SK-N-SH (cell line): ENCODE data around the gene UBD. TPM values are rescaled to one million over a fixed set of nuclear protein-coding genes. Genes with fewer than 3 reads are reported as not detected.

Experiments used
- CTCF ChIA-PET: fragments of 300-600, 350-600 bp; formaldehyde crosslinking; extraction: SDS; loops from one replicate; lab custom pipeline; 2021; lab: Yijun Ruan, JAX
- POLR2A ChIA-PET: fragments of 350-600 bp; sonication (Branson Sonifier 250); formaldehyde crosslinking; extraction: SDS; loops from one replicate; lab custom pipeline; 2020; ENCODE audit warnings: antibody characterized with exemption, inconsistent platforms; lab: Yijun Ruan, JAX
- DNase-seq: peaks from one replicate; pipeline ENCODE4 v3.0.0; 2012
- H2AFZ ChIP-seq: fragments of 200-600 bp; sonication (generic); 2 replicates; pipeline ENCODE4 v1.8.1; 2016; ENCODE audit warnings: antibody characterized with exemption, mild to moderate bottlenecking, low read depth
- H3F3A ChIP-seq: fragments of 200-600 bp; sonication (generic); replicated peaks from 2 replicates; pipeline ENCODE3; 2016; ENCODE audit warnings: antibody characterized with exemption, mild to moderate bottlenecking; ENCODE audit not compliant: insufficient read depth
- H3K27ac ChIP-seq, 2 experiments: fragments of 200-500 bp in 1 of 2; fragments of 200-600 bp in 1 of 2; sonication (Bioruptor generic) in 1 of 2; sonication (generic), shearing (Covaris generic) in 1 of 2; 2 replicates each; pipeline versions ENCODE4 v1.5.1 to v1.6.1; 2014 to 2016; ENCODE audit warnings: low read depth in 2 of 2, inconsistent platforms in 1 of 2, low read length in 1 of 2, mild to moderate bottlenecking in 1 of 2, mixed read lengths in 1 of 2
- H3K27me3 ChIP-seq: fragments of 200-600 bp; sonication (generic), shearing (Covaris generic); 2 replicates; pipeline ENCODE4 v1.6.1; 2016; ENCODE audit warnings: mixed run types; ENCODE audit not compliant: insufficient read depth
- H3K36me3 ChIP-seq, 2 experiments: fragments of 200-500 bp in 1 of 2; fragments of 200-600 bp in 1 of 2; sonication (Bioruptor generic) in 1 of 2; sonication (generic) in 1 of 2; replicated peaks in 1 of 2; 2 replicates each; pipeline versions ENCODE3 to v1.5.1; 2014 to 2016; ENCODE audit warnings: low read length in 1 of 2, mild to moderate bottlenecking in 1 of 2; ENCODE audit not compliant: insufficient read depth in 2 of 2, control insufficient read depth in 1 of 2
- H3K4me1 ChIP-seq, 2 experiments: fragments of 200-500 bp in 1 of 2; fragments of 200-600 bp in 1 of 2; sonication (Bioruptor generic) in 1 of 2; sonication (generic), shearing (Covaris generic) in 1 of 2; 2 replicates each; pipeline versions ENCODE4 v1.5.1 to v1.6.1; 2014 to 2016; ENCODE audit warnings: low read depth in 1 of 2, low read length in 1 of 2, mixed run types in 1 of 2; ENCODE audit not compliant: insufficient read depth in 2 of 2, control insufficient read depth in 1 of 2
- H3K4me2 ChIP-seq: fragments of 200-600 bp; sonication (generic), shearing (Covaris generic); 2 replicates; pipeline ENCODE4 v1.6.1; 2017; ENCODE audit warnings: mixed run types
- H3K4me3 ChIP-seq, 2 experiments: fragments of 200-500 bp in 1 of 2; fragments of 200-600 bp in 1 of 2; sonication (Bioruptor generic) in 1 of 2; sonication (generic), shearing (Covaris generic) in 1 of 2; 2 replicates each; pipeline versions ENCODE4 v1.5.1 to v1.8.1; 2014 to 2016; ENCODE audit warnings: low read depth in 2 of 2, inconsistent platforms in 1 of 2, low read length in 1 of 2, mild to moderate bottlenecking in 1 of 2, mixed read lengths in 1 of 2, moderate library complexity in 1 of 2
- H3K79me2 ChIP-seq: fragments of 200-600 bp; sonication (generic); 2 replicates; pipeline ENCODE4 v1.8.1; 2017; ENCODE audit warnings: mild to moderate bottlenecking; ENCODE audit not compliant: insufficient read depth
- H3K9ac ChIP-seq: fragments of 200-600 bp; sonication (generic); 2 replicates; pipeline ENCODE4 v1.6.1; 2017; ENCODE audit warnings: mixed run types
- H3K9me2 ChIP-seq: fragments of 200-600 bp; sonication (generic); 2 replicates; pipeline ENCODE4 v1.6.1; 2017; ENCODE audit warnings: mixed run types
- H3K9me3 ChIP-seq: fragments of 200-600 bp; sonication (generic); 2 replicates; pipeline ENCODE4 v1.6.1; 2017; ENCODE audit warnings: mixed run types, mild to moderate bottlenecking, moderate library complexity
- H4K20me1 ChIP-seq: fragments of 200-600 bp; sonication (generic); 2 replicates; pipeline ENCODE4 v1.6.1; 2017; ENCODE audit warnings: mild to moderate bottlenecking, mixed run types; ENCODE audit not compliant: insufficient read depth
- CHD2 ChIP-seq: fragments of 150-350 bp; IDR thresholded peaks from 2 replicates; pipeline ENCODE4 v1.6.1; 2018; ENCODE audit warnings: low read length; ENCODE audit not compliant: partially characterized antibody
- ELF1 ChIP-seq: IDR thresholded peaks from 2 replicates; pipeline ENCODE4 v1.4.0; 2012
- EZH2phosphoT487 ChIP-seq: fragments of 200-600 bp; sonication (generic); IDR thresholded peaks from 2 replicates; pipeline ENCODE4 v1.6.1; 2017; ENCODE audit warnings: low read depth, mixed run types, mild to moderate bottlenecking, antibody characterized with exemption, moderate library complexity, borderline replicate concordance
- FOSL2 ChIP-seq: IDR thresholded peaks from 2 replicates; pipeline ENCODE4 v1.4.0; 2012; ENCODE audit warnings: low read depth, mild to moderate bottlenecking, moderate library complexity, borderline replicate concordance
- FOXM1 ChIP-seq: IDR thresholded peaks from 2 replicates; pipeline ENCODE4 v1.4.0; 2012; ENCODE audit warnings: low read depth, mild to moderate bottlenecking
- GABPA ChIP-seq: IDR thresholded peaks from 2 replicates; pipeline ENCODE4 v1.4.0; 2012; ENCODE audit warnings: low read depth, mild to moderate bottlenecking
- GATA2 ChIP-seq: sonication (generic); formaldehyde crosslinking; IDR thresholded peaks from 2 replicates; pipeline ENCODE4 v1.5.0; 2020; ENCODE audit warnings: mild to moderate bottlenecking, missing genetic modification reagents
- IRF3 ChIP-seq: fragments of 150-350 bp; IDR thresholded peaks from 2 replicates; pipeline ENCODE4 v1.6.1; 2016; ENCODE audit warnings: mild to moderate bottlenecking, low read depth, low read length
- JUND ChIP-seq: IDR thresholded peaks from 2 replicates; pipeline ENCODE4 v1.4.0; 2012
- MAX ChIP-seq: IDR thresholded peaks from 2 replicates; pipeline ENCODE4 v1.4.0; 2012; ENCODE audit warnings: low read depth
- MEF2A ChIP-seq: IDR thresholded peaks from 2 replicates; pipeline ENCODE4 v1.4.0; 2012; ENCODE audit warnings: low read depth, borderline replicate concordance
- NRF1 ChIP-seq: IDR thresholded peaks from 2 replicates; pipeline ENCODE4 v1.6.1; 2012; ENCODE audit warnings: low read depth, mild to moderate bottlenecking, low read length
- PBX3 ChIP-seq: IDR thresholded peaks from 2 replicates; pipeline ENCODE4; 2012
- RAD21 ChIP-seq: IDR thresholded peaks from 2 replicates; pipeline ENCODE4 v1.6.1; 2012; ENCODE audit warnings: mild to moderate bottlenecking, low read length
- RCOR1 ChIP-seq: fragments of 150-350 bp; IDR thresholded peaks from 2 replicates; pipeline ENCODE4 v1.6.1; 2017; ENCODE audit warnings: antibody characterized with exemption, low read length
- RFX5 ChIP-seq: IDR thresholded peaks from 2 replicates; pipeline ENCODE4 v1.6.1; 2012; ENCODE audit warnings: mild to moderate bottlenecking, improper control_type of control experiment, low read length
- SIN3A ChIP-seq: IDR thresholded peaks from 2 replicates; pipeline ENCODE4 v1.6.1; 2012; ENCODE audit warnings: low read depth, mild to moderate bottlenecking, low read length, moderate library complexity, borderline replicate concordance
- TAF1 ChIP-seq: IDR thresholded peaks from 2 replicates; pipeline ENCODE4 v1.6.1; 2012; ENCODE audit warnings: low read depth, mild to moderate bottlenecking, low read length, moderate library complexity, borderline replicate concordance
- TCF12 ChIP-seq: IDR thresholded peaks from 2 replicates; pipeline ENCODE4 v1.4.0; 2012
- USF1 ChIP-seq: IDR thresholded peaks from 2 replicates; pipeline ENCODE4 v1.4.0; 2012; ENCODE audit warnings: low read depth, borderline replicate concordance
- WGBS: methylation state at CpG from one replicate; pipeline ENCODE4 v1.1.6; 2017; ENCODE audit warnings: low lambda C conversion rate; 5-methylcytosine and 5-hydroxymethylcytosine counted together
- polyA plus RNA-seq, 3 experiments: library from polyadenylated mRNA; depleted of rRNA; stranded (reverse); fragments of >200 nt; gene quantifications; 2 replicates each; pipeline ENCODE4 v1.2.3, GENCODE V29; 2012

UBD gene
- polyA plus RNA-seq, 1 of the 3 experiments (the other 2 are of a cell fraction), result not detected

GRCh38 chr6:29554764-29555163 lies 4.8 kb downstream of the UBD start:
- Histone ChIP-seq H3K9me3 (no peaks in the 10 kb centered on the region), H3K4me2 (no peak overlapping the region), H2AFZ (no peak overlapping the region), H3K4me3 (no peak overlapping the region), H3K9ac (no peak overlapping the region), H3K27ac (no peak overlapping the region), H3K27me3 (peaks cover 72% of the 10 kb centered on the region), H3K4me1 (no peaks in the 10 kb centered on the region), H3F3A (no peaks in the 10 kb centered on the region), H3K9me2 (no peaks in the 10 kb centered on the region), H4K20me1 (no peaks in the 10 kb centered on the region), H3K36me3 (no peaks in the 10 kb centered on the region), H3K79me2 (no peaks in the 10 kb centered on the region)
- CTCF ChIA-PET, result no interaction called here
- no peak for DNase-seq
- POLR2A ChIA-PET, result no interaction called here
- TF ChIP-seq GATA2, result no peak
- TF ChIP-seq CHD2, result no peak
- TF ChIP-seq FOXM1, result no peak
- no peak for TF ChIP-seq SIN3A
- no peak for TF ChIP-seq RFX5
- no peak for TF ChIP-seq RAD21
- no peak for TF ChIP-seq FOSL2
- TF ChIP-seq ELF1, result no peak
- TF ChIP-seq IRF3, result no peak
- no peak for TF ChIP-seq USF1
- TF ChIP-seq TCF12, result no peak
- TF ChIP-seq MEF2A, result no peak
- no peak for TF ChIP-seq PBX3
- TF ChIP-seq MAX, result no peak
- no peak for TF ChIP-seq TAF1
- TF ChIP-seq GABPA, result no peak
- no peak for TF ChIP-seq NRF1
- no peak for TF ChIP-seq EZH2phosphoT487
- TF ChIP-seq JUND, result no peak
- no peak for TF ChIP-seq RCOR1
- 35% methylated on average over 5 of the region's 5 CpGs for WGBS
